Measurements from ENCODE around the gene SLITRK3. TPM values are rescaled to one million over a fixed set of nuclear protein-coding genes. Genes with fewer than 3 reads are reported as not detected.

SLITRK3 gene
- total and polyA plus RNA-seq, 2 of the 13 experiments (the other 11 are each of a cell fraction or from before 2014, with no cell fraction given), result not detected

DNA sequence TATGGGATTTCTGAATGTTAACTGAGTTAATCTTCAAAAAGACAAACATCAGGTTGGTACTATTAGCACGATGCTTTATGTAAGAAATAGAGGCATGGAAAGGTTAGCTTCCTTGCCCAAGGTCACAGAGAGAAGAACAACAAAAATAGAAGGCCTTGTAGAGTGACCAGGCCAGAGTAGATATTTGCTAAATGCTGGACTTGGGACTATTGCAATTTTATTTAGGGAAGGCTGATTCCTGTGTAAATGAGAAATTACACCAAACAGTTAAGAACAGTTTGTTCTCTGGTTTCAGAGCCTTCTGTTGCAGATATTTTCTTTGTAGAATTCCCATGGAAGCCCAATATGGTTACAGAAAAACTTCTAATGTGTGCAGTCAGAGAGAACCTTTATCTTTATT lies 16.4 kb upstream of the SLITRK3 start (continued):
- TF ChIP-seq, protein P1, sequence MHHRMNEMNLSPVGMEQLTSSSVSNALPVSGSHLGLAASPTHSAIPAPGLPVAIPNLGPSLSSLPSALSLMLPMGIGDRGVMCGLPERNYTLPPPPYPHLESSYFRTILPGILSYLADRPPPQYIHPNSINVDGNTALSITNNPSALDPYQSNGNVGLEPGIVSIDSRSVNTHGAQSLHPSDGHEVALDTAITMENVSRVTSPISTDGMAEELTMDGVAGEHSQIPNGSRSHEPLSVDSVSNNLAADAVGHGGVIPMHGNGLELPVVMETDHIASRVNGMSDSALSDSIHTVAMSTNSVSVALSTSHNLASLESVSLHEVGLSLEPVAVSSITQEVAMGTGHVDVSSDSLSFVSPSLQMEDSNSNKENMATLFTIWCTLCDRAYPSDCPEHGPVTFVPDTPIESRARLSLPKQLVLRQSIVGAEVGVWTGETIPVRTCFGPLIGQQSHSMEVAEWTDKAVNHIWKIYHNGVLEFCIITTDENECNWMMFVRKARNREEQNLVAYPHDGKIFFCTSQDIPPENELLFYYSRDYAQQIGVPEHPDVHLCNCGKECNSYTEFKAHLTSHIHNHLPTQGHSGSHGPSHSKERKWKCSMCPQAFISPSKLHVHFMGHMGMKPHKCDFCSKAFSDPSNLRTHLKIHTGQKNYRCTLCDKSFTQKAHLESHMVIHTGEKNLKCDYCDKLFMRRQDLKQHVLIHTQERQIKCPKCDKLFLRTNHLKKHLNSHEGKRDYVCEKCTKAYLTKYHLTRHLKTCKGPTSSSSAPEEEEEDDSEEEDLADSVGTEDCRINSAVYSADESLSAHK (CRISPR knock-in tag; IDR thresholded peaks at IDR 0.05; ENCODE audit: borderline replicate concordance), result no peak
- TF ChIP-seq SMAD9 (CRISPR knock-in tag; IDR thresholded peaks at IDR 0.05) (no peak), GATAD2A (CRISPR knock-in tag; IDR thresholded peaks at IDR 0.05) (peak; percentile 60; the same call in 1 of the 2 replicates), SAP130 (CRISPR knock-in tag; IDR thresholded peaks at IDR 0.05; ENCODE audit: low read depth) (no peak), ZNF10 (CRISPR knock-in tag; IDR thresholded peaks at IDR 0.05; ENCODE audit: borderline replicate concordance, low read depth) (no peak), NCOR1 (IDR thresholded peaks at IDR 0.05; ENCODE audit: borderline replicate concordance, low read length) (no peak), RBAK (CRISPR knock-in tag; IDR thresholded peaks at IDR 0.05) (no peak), GATAD1 (CRISPR knock-in tag; IDR thresholded peaks at IDR 0.05) (no peak), ZNF652 (CRISPR knock-in tag; IDR thresholded peaks at IDR 0.05; ENCODE audit: borderline replicate concordance, low read depth) (peak; percentile 64; the same call in 1 of the 2 replicates), JUND (CRISPR knock-in tag; IDR thresholded peaks at IDR 0.05) (no peak)
- TF ChIP-seq, protein P2, sequence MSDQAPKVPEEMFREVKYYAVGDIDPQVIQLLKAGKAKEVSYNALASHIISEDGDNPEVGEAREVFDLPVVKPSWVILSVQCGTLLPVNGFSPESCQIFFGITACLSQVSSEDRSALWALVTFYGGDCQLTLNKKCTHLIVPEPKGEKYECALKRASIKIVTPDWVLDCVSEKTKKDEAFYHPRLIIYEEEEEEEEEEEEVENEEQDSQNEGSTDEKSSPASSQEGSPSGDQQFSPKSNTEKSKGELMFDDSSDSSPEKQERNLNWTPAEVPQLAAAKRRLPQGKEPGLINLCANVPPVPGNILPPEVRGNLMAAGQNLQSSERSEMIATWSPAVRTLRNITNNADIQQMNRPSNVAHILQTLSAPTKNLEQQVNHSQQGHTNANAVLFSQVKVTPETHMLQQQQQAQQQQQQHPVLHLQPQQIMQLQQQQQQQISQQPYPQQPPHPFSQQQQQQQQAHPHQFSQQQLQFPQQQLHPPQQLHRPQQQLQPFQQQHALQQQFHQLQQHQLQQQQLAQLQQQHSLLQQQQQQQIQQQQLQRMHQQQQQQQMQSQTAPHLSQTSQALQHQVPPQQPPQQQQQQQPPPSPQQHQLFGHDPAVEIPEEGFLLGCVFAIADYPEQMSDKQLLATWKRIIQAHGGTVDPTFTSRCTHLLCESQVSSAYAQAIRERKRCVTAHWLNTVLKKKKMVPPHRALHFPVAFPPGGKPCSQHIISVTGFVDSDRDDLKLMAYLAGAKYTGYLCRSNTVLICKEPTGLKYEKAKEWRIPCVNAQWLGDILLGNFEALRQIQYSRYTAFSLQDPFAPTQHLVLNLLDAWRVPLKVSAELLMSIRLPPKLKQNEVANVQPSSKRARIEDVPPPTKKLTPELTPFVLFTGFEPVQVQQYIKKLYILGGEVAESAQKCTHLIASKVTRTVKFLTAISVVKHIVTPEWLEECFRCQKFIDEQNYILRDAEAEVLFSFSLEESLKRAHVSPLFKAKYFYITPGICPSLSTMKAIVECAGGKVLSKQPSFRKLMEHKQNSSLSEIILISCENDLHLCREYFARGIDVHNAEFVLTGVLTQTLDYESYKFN (CRISPR knock-in tag; conservative IDR thresholded peaks at IDR 0.05), result peak; percentile 52
- TF ChIP-seq, protein P3, sequence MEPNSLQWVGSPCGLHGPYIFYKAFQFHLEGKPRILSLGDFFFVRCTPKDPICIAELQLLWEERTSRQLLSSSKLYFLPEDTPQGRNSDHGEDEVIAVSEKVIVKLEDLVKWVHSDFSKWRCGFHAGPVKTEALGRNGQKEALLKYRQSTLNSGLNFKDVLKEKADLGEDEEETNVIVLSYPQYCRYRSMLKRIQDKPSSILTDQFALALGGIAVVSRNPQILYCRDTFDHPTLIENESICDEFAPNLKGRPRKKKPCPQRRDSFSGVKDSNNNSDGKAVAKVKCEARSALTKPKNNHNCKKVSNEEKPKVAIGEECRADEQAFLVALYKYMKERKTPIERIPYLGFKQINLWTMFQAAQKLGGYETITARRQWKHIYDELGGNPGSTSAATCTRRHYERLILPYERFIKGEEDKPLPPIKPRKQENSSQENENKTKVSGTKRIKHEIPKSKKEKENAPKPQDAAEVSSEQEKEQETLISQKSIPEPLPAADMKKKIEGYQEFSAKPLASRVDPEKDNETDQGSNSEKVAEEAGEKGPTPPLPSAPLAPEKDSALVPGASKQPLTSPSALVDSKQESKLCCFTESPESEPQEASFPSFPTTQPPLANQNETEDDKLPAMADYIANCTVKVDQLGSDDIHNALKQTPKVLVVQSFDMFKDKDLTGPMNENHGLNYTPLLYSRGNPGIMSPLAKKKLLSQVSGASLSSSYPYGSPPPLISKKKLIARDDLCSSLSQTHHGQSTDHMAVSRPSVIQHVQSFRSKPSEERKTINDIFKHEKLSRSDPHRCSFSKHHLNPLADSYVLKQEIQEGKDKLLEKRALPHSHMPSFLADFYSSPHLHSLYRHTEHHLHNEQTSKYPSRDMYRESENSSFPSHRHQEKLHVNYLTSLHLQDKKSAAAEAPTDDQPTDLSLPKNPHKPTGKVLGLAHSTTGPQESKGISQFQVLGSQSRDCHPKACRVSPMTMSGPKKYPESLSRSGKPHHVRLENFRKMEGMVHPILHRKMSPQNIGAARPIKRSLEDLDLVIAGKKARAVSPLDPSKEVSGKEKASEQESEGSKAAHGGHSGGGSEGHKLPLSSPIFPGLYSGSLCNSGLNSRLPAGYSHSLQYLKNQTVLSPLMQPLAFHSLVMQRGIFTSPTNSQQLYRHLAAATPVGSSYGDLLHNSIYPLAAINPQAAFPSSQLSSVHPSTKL (CRISPR knock-in tag; IDR thresholded peaks at IDR 0.05), result peak; percentile 72
- TF ChIP-seq, protein P4, sequence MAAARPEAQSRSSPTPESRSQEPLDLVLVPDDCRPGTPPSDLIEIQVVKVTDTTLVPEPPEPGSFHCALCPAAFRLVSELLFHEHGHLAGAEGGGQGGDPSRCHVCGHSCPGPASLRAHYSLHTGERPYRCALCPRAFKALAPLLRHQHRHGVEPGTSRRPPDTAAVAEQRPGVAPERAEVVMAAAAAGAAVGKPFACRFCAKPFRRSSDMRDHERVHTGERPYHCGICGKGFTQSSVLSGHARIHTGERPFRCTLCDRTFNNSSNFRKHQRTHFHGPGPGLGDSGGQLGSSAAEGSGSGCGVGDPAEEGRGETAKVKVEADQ (CRISPR knock-in tag; IDR thresholded peaks at IDR 0.05; ENCODE audit: borderline replicate concordance), result no peak
- TF ChIP-seq, protein P5, sequence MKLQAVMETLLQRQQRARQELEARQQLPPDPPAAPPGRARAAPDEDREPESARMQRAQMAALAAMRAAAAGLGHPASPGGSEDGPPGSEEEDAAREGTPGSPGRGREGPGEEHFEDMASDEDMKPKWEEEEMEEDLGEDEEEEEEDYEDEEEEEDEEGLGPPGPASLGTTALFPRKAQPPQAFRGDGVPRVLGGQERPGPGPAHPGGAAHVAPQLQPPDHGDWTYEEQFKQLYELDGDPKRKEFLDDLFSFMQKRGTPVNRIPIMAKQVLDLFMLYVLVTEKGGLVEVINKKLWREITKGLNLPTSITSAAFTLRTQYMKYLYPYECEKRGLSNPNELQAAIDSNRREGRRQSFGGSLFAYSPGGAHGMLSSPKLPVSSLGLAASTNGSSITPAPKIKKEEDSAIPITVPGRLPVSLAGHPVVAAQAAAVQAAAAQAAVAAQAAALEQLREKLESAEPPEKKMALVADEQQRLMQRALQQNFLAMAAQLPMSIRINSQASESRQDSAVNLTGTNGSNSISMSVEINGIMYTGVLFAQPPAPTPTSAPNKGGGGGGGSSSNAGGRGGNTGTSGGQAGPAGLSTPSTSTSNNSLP (IDR thresholded peaks at IDR 0.05; ENCODE audit: low read depth, low read length), result 0 out of 2 replicates have a peak, but pooled peaks have one; percentile 26

Measured in HepG2 (cell line).